HCT116 (cell line): ENCODE data around the gene NAP1L1. TPM values are rescaled to one million over a fixed set of nuclear protein-coding genes. Genes with fewer than 3 reads are reported as not detected.

ENCODE experiments used
- ATAC-seq: fragments of 200-7000 bp; cut with Tn5 transposase; 2 replicates; pipeline ENCODE4 v1.9.1; 2020; ENCODE audit warnings: mild to moderate bottlenecking, moderate library complexity
- BruUV-seq: library from RNA; stranded (reverse); fragments of 400-500 nt; replicated peaks from 2 replicates; lab custom pipeline; 2021; lab: Mats Ljungman, UMichigan
- CTCF ChIA-PET: fragments of 300-600 bp; sonication (Branson Sonifier 250); formaldehyde crosslinking; loops from one replicate; lab custom pipeline; 2021; ENCODE audit warnings: antibody characterized with exemption; lab: Charles Lee
- POLR2A ChIA-PET: fragments of 300-600, 350-600 bp; sonication (Branson Sonifier 250); formaldehyde crosslinking; loops from one replicate; lab custom pipeline; 2021; ENCODE audit warnings: antibody characterized with exemption; lab: Charles Lee
- RAD21 ChIA-PET, 2 experiments: fragments of 300-600 bp; sonication (Branson Sonifier 250); formaldehyde crosslinking; loops; one replicate each; lab custom pipeline; 2023; ENCODE audit warnings: low total read pairs in 2 of 2; ENCODE audit not compliant: uncharacterized antibody in 2 of 2, unreplicated experiment in 2 of 2, low non-redundant PET in 1 of 2; lab: Charles Lee
- DNase-seq: peaks from one replicate; pipeline ENCODE4 v3.0.0-alpha.2; 2010; ENCODE audit warnings: low read depth, low spot score
- H2AFZ ChIP-seq: fragments of 200-600 bp; shearing (Covaris generic), sonication (generic); 2 replicates; pipeline ENCODE4 v1.6.1; 2017; ENCODE audit warnings: low read depth, mixed run types, mixed read lengths, antibody characterized with exemption, low read length; ENCODE audit not compliant: poor library complexity, severe bottlenecking
- H3K27ac ChIP-seq: 2 replicates; pipeline ENCODE4 v1.5.1; 2012; ENCODE audit warnings: low read depth, low read length
- H3K27me3 ChIP-seq: fragments of 200-600 bp; sonication (generic); 2 replicates; pipeline ENCODE4 v1.6.1; 2016; ENCODE audit warnings: mixed run types, low read length, mixed read lengths; ENCODE audit not compliant: insufficient read depth
- H3K36me3 ChIP-seq, 2 experiments: fragments of 200-500 bp in 1 of 2; fragments of 200-600 bp in 1 of 2; sonication (Bioruptor generic) in 1 of 2; sonication (generic) in 1 of 2; 2 replicates each; pipeline versions ENCODE4 v1.5.1 to v1.6.1; 2014 to 2016; ENCODE audit warnings: low read length in 2 of 2, inconsistent platforms in 1 of 2, mixed read lengths in 1 of 2, mixed run types in 1 of 2; ENCODE audit not compliant: insufficient read depth in 2 of 2, control insufficient read depth in 1 of 2
- H3K4me1 ChIP-seq, 2 experiments: fragments of 200-600 bp in 1 of 2; sonication (generic) in 1 of 2; 2 replicates each; pipeline versions ENCODE4 v1.5.1 to v1.6.1; 2012 to 2017; ENCODE audit warnings: low read length in 2 of 2, inconsistent platforms in 1 of 2, mild to moderate bottlenecking in 1 of 2, mixed read lengths in 1 of 2, mixed run types in 1 of 2, moderate library complexity in 1 of 2; ENCODE audit not compliant: insufficient read depth in 2 of 2, control insufficient read depth in 1 of 2
- H3K4me2 ChIP-seq: fragments of 200-600 bp; sonication (generic); 2 replicates; pipeline ENCODE4 v1.6.1; 2017; ENCODE audit warnings: mixed run types, low read length, mixed read lengths
- H3K4me3 ChIP-seq, 2 experiments: fragments of 200-600 bp in 1 of 2; sonication (generic) in 1 of 2; replicated peaks in 1 of 2; 2 replicates each; pipeline ENCODE4 v1.5.1; 2011 to 2016; ENCODE audit warnings: low read length in 2 of 2, control low read depth in 1 of 2, low read depth in 1 of 2, mild to moderate bottlenecking in 1 of 2, mixed read lengths in 1 of 2, mixed run types in 1 of 2
- H3K79me2 ChIP-seq: fragments of 200-600 bp; sonication (generic); 2 replicates; pipeline ENCODE4 v1.6.1; 2017; ENCODE audit warnings: mild to moderate bottlenecking, mixed run types, low read length, moderate library complexity, mixed read lengths; ENCODE audit not compliant: insufficient read depth
- H3K9ac ChIP-seq: fragments of 200-600 bp; sonication (generic); 2 replicates; pipeline ENCODE4 v1.6.1; 2016; ENCODE audit warnings: low read length, mixed read lengths
- H3K9me2 ChIP-seq: fragments of 200-600 bp; sonication (generic), shearing (Covaris generic); 2 replicates; pipeline ENCODE4 v1.6.1; 2017; ENCODE audit warnings: mixed run types, mild to moderate bottlenecking, moderate library complexity; ENCODE audit not compliant: insufficient read depth
- H3K9me3 ChIP-seq, 2 experiments: fragments of 200-500 bp in 1 of 2; fragments of 200-600 bp in 1 of 2; sonication (Bioruptor generic) in 1 of 2; sonication (generic) in 1 of 2; 2 replicates each; pipeline ENCODE4 v1.6.1; 2014 to 2017; ENCODE audit warnings: low read length in 2 of 2, mixed read lengths in 2 of 2, inconsistent platforms in 1 of 2, low read depth in 1 of 2, mild to moderate bottlenecking in 1 of 2, mixed run types in 1 of 2, moderate library complexity in 1 of 2; ENCODE audit not compliant: control insufficient read depth in 1 of 2, insufficient read depth in 1 of 2
- H4K20me1 ChIP-seq: fragments of 200-600 bp; sonication (generic), shearing (Covaris generic); 2 replicates; pipeline ENCODE4 v1.6.1; 2017; ENCODE audit warnings: mixed run types, mild to moderate bottlenecking, moderate library complexity; ENCODE audit not compliant: insufficient read depth
- ATF3 ChIP-seq: IDR thresholded peaks from 2 replicates; pipeline ENCODE4 v1.6.1; 2012
- CBX3 ChIP-seq: IDR thresholded peaks from 2 replicates; pipeline ENCODE4 v1.6.1; 2012; ENCODE audit warnings: low read depth
- EGR1 ChIP-seq: IDR thresholded peaks from 2 replicates; pipeline ENCODE4 v1.6.1; 2012; ENCODE audit warnings: low read depth
- EZH2 ChIP-seq: fragments of 200-600 bp; sonication (generic); IDR thresholded peaks from 2 replicates; pipeline ENCODE4 v1.6.1; 2017; ENCODE audit warnings: antibody characterized with exemption, mixed run types
- EZH2phosphoT487 ChIP-seq: fragments of 200-600 bp; IDR thresholded peaks from 2 replicates; pipeline ENCODE4 v1.6.1; 2018; ENCODE audit warnings: antibody characterized with exemption, borderline replicate concordance
- FOSL1 ChIP-seq: IDR thresholded peaks from 2 replicates; pipeline ENCODE4 v1.6.1; 2012; ENCODE audit warnings: low read depth
- MAX ChIP-seq: IDR thresholded peaks from 2 replicates; pipeline ENCODE4 v1.6.1; 2012
- POLR2A ChIP-seq: IDR thresholded peaks from 2 replicates; pipeline ENCODE4 v1.7.0; 2011; ENCODE audit warnings: borderline replicate concordance; ENCODE audit not compliant: insufficient read depth, insufficient read length; ENCODE audit errors: extremely low read depth
- POLR2AphosphoS5 ChIP-seq: IDR thresholded peaks from 2 replicates; pipeline ENCODE4 v1.6.1; 2011; ENCODE audit warnings: mild to moderate bottlenecking, low read depth, low read length, moderate library complexity
- SIN3A ChIP-seq: IDR thresholded peaks from 2 replicates; pipeline ENCODE4 v1.6.1; 2012; ENCODE audit warnings: low read depth
- SP1 ChIP-seq: IDR thresholded peaks from 2 replicates; pipeline ENCODE4 v1.6.1; 2012; ENCODE audit warnings: low read depth
- YY1 ChIP-seq: IDR thresholded peaks from 2 replicates; pipeline ENCODE4 v1.6.1; 2011; ENCODE audit warnings: low read length, low read depth, moderate library complexity, mild to moderate bottlenecking; ENCODE audit not compliant: insufficient replicate concordance; ENCODE audit errors: extremely low read depth
- ZBTB33 ChIP-seq: IDR thresholded peaks from 2 replicates; pipeline ENCODE4 v1.6.1; 2011; ENCODE audit warnings: mild to moderate bottlenecking, low read length, moderate library complexity; ENCODE audit not compliant: insufficient replicate concordance; ENCODE audit errors: extremely low read depth
- ZFX ChIP-seq: fragments of 450-650 bp; IDR thresholded peaks from 2 replicates; pipeline ENCODE4 v1.6.1; 2017
- ZNF274 ChIP-seq: fragments of 200-500 bp; sonication (Bioruptor generic); IDR thresholded peaks from 2 replicates; pipeline ENCODE4 v1.6.1; 2014; ENCODE audit warnings: mild to moderate bottlenecking, low read depth, low read length, inconsistent platforms
- intact Hi-C: fragments of 100-400 bp; cut with micrococcal nuclease; formaldehyde crosslinking; loops from 2 replicates; pipeline ENCODE4 v1.10.0; 2022
- total RNA-seq: library from RNA; stranded (reverse); gene quantifications from one replicate; pipeline ENCODE4 v1.2.1, GENCODE V29; 2021; ENCODE audit not compliant: unreplicated experiment
- TF ChIP-seq, protein P1 (sequence below), 3 experiments: fragments of 200-600 bp in 1 of 3; sonication (generic) in 1 of 3; IDR thresholded peaks in 2 of 3; conservative IDR thresholded peaks in 1 of 3; 2 replicates each; pipeline ENCODE4 v1.5.1; 2012 to 2017; ENCODE audit warnings: low read depth in 2 of 3, low read length in 2 of 3, antibody characterized with exemption in 1 of 3, borderline replicate concordance in 1 of 3, control low read depth in 1 of 3, mild to moderate bottlenecking in 1 of 3, mixed read lengths in 1 of 3, mixed run types in 1 of 3, moderate library complexity in 1 of 3; ENCODE audit not compliant: insufficient read depth in 1 of 3

NAP1L1 gene
- total RNA-seq, 1 experiment from 2014 or later: 531 TPM

- BruUV-seq: no TSS peak
- H3K36me3 ChIP-seq: no peaks in the 10 kb centered on the region
- TF ChIP-seq MAX: no peak
- TF ChIP-seq, protein P1, sequence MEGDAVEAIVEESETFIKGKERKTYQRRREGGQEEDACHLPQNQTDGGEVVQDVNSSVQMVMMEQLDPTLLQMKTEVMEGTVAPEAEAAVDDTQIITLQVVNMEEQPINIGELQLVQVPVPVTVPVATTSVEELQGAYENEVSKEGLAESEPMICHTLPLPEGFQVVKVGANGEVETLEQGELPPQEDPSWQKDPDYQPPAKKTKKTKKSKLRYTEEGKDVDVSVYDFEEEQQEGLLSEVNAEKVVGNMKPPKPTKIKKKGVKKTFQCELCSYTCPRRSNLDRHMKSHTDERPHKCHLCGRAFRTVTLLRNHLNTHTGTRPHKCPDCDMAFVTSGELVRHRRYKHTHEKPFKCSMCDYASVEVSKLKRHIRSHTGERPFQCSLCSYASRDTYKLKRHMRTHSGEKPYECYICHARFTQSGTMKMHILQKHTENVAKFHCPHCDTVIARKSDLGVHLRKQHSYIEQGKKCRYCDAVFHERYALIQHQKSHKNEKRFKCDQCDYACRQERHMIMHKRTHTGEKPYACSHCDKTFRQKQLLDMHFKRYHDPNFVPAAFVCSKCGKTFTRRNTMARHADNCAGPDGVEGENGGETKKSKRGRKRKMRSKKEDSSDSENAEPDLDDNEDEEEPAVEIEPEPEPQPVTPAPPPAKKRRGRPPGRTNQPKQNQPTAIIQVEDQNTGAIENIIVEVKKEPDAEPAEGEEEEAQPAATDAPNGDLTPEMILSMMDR (IDR thresholded peaks at IDR 0.05 in 2 of 3, conservative IDR thresholded peaks at IDR 0.05 in 1 of 3; ENCODE audit: borderline replicate concordance in 1 of 3, insufficient read depth in 1 of 3, low read depth in 2 of 3, low read length in 2 of 3): no peak
- no peak for TF ChIP-seq YY1
- TF ChIP-seq EZH2: no peak
- TF ChIP-seq SP1: no peak
- TF ChIP-seq ZNF274: no peak
- TF ChIP-seq EGR1: no peak
- TF ChIP-seq ZFX: no peak
- TF ChIP-seq CBX3: no peak
- TF ChIP-seq POLR2A: no peak
- no peak for TF ChIP-seq ZBTB33
- TF ChIP-seq FOSL1: no peak
- no peak for TF ChIP-seq ATF3
- TF ChIP-seq EZH2phosphoT487: no peak
- TF ChIP-seq SIN3A: no peak
- TF ChIP-seq POLR2AphosphoS5: no peak
- intact Hi-C loops: no loop called here
- ChIA-PET CTCF (no interaction called here), RAD21 (no interaction called here), POLR2A (no interaction called here)
- H3K4me1 ChIP-seq: no peaks in the 10 kb centered on the region
- H3K4me3 ChIP-seq: no peak overlapping the region
- H3K27me3 ChIP-seq: no peaks in the 10 kb centered on the region
- H3K9ac ChIP-seq: no peak overlapping the region
- H3K79me2 ChIP-seq: no peaks in the 10 kb centered on the region
- no peaks in the 10 kb centered on the region for H3K9me3 ChIP-seq
- H3K9me2 ChIP-seq: no peaks in the 10 kb centered on the region
- H3K4me2 ChIP-seq: no peak overlapping the region
- ATAC-seq: no peak
- no peaks in the 10 kb centered on the region for H4K20me1 ChIP-seq
- no peak for DNase-seq
- no peak overlapping the region for H2AFZ ChIP-seq
- no peak overlapping the region for H3K27ac ChIP-seq
Measured at GRCh38 chr12:76113800-76114757, 29.6 kb upstream of the NAP1L1 start.
